GM12874 (cell line): ENCODE results near the gene RFT1.

Experiments used
- CTCF ChIP-seq: IDR thresholded peaks from 2 replicates; pipeline ENCODE4 v1.5.1; 2011; ENCODE audit warnings: low read depth, mild to moderate bottlenecking, control low read depth, low read length, moderate library complexity; ENCODE audit not compliant: insufficient read depth

RFT1 gene

GRCh38 chr3:53074761-53075742, 55.2 kb downstream of the RFT1 start:
- TF ChIP-seq CTCF = no peak

GRCh38 chr3:53074366-53074696, 55.9 kb downstream of the RFT1 start:
- TF ChIP-seq CTCF = no peak

- no peak for TF ChIP-seq CTCF
These were observed 56.5 kb downstream of the RFT1 start for GRCh38 chr3:53073553-53074365.

- TF ChIP-seq CTCF = peak; percentile 99
These were observed 57.3 kb downstream of the RFT1 start for GRCh38 chr3:53072653-53073552.

GRCh38 chr3:53071882-53072431, 58.3 kb downstream of the RFT1 start:
- TF ChIP-seq CTCF = no peak

GRCh38 chr3:53069422-53070068, 60.7 kb downstream of the RFT1 start:
- no peak for TF ChIP-seq CTCF
